ENCODE data around the gene CCDC183. TPM values are rescaled to one million over a fixed set of nuclear protein-coding genes. Genes with fewer than 3 reads are reported as not detected.

CCDC183 gene
- total and polyA plus RNA-seq, 3 experiments from 2014 or later: 0.26 to 0.73 TPM; not detected in 1

DNA sequence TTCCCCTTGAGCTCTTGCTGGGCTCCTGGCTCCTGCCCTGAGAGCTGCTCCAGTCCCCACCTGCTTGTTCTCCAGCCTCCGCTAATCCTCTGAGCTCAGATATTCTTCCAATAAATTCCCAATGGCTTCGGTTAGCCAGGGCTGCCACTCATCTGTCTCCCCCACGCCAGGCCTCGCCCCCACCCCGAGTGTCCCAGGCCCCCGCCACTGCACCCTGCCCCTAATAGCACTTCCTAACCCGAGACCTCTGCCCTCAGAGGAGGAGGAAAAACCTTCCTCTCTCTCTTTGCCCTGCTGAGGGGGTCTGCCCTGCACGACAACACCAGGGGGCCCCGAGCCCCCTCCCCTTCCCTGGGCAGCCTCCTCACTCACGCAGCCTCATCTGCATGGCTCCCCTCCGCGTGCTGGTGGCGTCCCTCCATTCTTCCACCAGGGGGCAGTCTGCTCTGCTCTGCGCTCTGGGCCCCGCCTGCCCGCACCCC lies 26.4 kb upstream of the CCDC183 start:
- Histone ChIP-seq H3K27me3 (ENCODE audit: insufficient read depth, low read length, poor library complexity, severe bottlenecking) (no peaks in the 10 kb centered on the region), H3K9me3 (ENCODE audit: low read length) (peaks cover 5% of the 10 kb centered on the region), H3K4me3 (ENCODE audit: low read length) (no peak overlapping the region), H3K27ac (ENCODE audit: low read depth, low read length) (no peak overlapping the region), H3K36me3 (ENCODE audit: insufficient read depth, low read length) (no peaks in the 10 kb centered on the region), H3K4me1 (ENCODE audit: insufficient read depth, low read length) (no peaks in the 10 kb centered on the region)
- Mint-ChIP-seq H3K4me1 (peaks cover 5 to 14% (median 13%) of the 10 kb centered on the region in 3 donors), H3K27ac (no peak overlapping the region), H3K4me3 (no peak overlapping the region), H3K36me3 (peaks cover 0 to 5% (median 0%) of the 10 kb centered on the region in 3 donors), H3K27me3 (peaks cover 9 to 13% of the 10 kb centered on the region in 2 donors), H3K9me3 (peaks cover 0 to 10% (median 6%) of the 10 kb centered on the region in 5 donors)
- POLR2A ChIA-PET: no interaction called here
- CTCF ChIA-PET: interaction anchor here (4.5 kb wide), 1 partner anchor 8 kb away, joined by 13 read pairs; no protein-coding TSS in a partner anchor
- peak in 4 of 5 donors; percentile 21 to 27 (median 24) for DNase-seq

DNA sequence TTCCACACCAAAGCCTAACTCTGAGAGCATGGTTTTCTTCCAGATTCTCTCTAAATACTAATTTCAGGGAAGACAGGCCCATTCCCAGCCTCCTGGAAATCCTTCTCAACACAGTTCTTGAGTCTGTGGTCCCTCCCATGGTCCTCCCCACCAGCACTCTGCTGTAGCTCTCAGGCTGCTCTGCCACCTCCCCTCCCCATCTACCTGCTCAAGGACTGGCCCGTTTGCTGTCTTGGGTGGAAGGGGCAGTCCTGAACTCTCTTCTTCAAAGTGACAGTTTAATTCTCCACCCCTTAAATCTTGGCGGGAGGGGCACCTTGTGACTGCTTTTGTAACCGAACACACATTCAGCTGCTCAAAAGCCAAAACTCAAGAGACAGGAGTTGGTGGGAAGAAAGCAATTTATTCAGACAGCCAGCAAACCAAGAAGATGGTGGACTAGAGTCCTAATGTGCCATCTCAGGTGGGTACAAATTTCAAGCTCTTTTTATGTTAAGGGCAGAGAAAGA lies 24.2 kb upstream of the CCDC183 start:
- no peaks in the 10 kb centered on the region for H3K36me3 ChIP-seq (ENCODE audit: insufficient read depth, low read length)
- H3K9me3 ChIP-seq (ENCODE audit: low read length): peaks cover 5% of the 10 kb centered on the region
- peaks cover 0 to 5% (median 0%) of the 10 kb centered on the region in 3 donors for H3K36me3 Mint-ChIP-seq
- no peak overlapping the region for H3K4me3 Mint-ChIP-seq
- no peaks in the 10 kb centered on the region for H3K4me1 ChIP-seq (ENCODE audit: insufficient read depth, low read length)
- peaks cover 14 to 15% of the 10 kb centered on the region in 2 donors for H3K27me3 Mint-ChIP-seq
- no peak overlapping the region for H3K27ac Mint-ChIP-seq
- H3K9me3 Mint-ChIP-seq: peaks cover 0 to 10% (median 6%) of the 10 kb centered on the region in 5 donors
- ChIA-PET CTCF (interaction anchor here (1.4 kb wide), 1 partner anchor 15 kb away, joined by 5 read pairs; no protein-coding TSS in a partner anchor), POLR2A (no interaction called here)
- no peak for DNase-seq
- no peak overlapping the region for H3K27ac ChIP-seq (ENCODE audit: low read depth, low read length)
- H3K4me1 Mint-ChIP-seq: peaks cover 0 to 5% (median 2%) of the 10 kb centered on the region in 3 donors
- no peak overlapping the region for H3K4me3 ChIP-seq (ENCODE audit: low read length)
- H3K27me3 ChIP-seq (ENCODE audit: insufficient read depth, low read length, poor library complexity, severe bottlenecking): no peaks in the 10 kb centered on the region

DNA sequence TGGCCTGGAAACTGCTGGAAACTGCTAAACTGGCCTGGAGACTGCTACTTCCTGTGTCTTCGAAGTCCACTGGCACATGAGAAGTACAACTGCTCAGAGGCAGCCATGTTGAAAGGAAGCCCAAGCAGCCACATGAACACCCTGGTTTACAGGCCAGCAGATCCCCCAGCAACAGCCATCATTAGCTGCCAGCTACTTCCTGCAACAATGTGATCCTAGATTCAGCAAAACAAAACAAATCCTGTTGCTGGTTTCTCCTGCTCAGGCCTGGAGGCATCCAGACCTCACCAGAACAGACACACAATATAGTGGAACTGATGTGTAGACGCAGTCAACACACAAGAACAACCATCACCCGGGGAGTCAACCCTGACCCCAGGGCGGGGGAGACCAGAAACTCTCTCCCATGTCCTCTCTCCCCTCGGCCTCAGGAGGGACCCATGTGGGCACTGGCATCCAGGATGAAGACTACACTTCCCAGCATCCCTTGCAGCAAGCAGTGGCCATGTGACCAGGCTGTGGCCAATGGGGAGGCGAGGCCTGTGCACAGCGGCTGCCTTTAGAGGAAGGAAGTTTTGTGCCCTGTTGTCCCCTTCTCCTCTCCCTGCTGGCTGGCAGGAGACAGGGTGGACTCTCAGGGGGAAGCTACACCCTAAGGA lies 22.6 kb upstream of the CCDC183 start:
- peaks cover 0 to 10% (median 6%) of the 10 kb centered on the region in 5 donors for H3K9me3 Mint-ChIP-seq
- H3K4me3 Mint-ChIP-seq: no peak overlapping the region

DNA sequence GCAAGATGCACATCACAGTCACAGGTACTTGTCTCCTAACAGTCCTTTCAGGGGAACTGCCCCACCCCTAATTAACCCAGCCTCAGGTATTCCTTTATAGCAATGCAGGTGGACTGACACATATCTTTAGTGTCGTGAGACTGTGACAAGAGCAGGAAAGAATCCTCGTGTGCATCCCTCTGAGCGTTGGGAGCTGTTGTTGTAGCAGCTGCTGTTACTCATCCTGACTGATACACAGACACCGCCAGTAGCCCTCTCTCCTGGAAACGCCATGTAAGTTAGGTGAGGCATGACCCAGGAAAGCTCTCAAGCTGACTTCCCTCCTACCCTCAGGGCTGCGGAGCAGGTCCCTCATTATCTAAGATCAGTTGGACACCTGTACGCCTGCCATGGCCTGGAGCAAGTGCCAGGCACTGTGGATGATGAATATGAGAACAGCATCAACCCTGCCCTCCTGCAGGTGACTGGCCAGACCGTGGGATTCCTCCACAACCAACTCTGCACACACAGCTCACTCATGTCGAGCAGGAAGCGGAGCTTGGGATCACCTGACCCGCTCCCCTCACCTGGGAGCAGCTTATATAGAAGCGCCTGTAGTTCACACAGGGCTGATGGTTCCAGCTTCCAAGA lies 21.6 kb upstream of the CCDC183 start:
- Histone ChIP-seq H3K27me3 (ENCODE audit: insufficient read depth, low read length, poor library complexity, severe bottlenecking) (no peaks in the 10 kb centered on the region), H3K27ac (ENCODE audit: low read depth, low read length) (no peak overlapping the region), H3K9me3 (ENCODE audit: low read length) (peaks cover 5% of the 10 kb centered on the region), H3K4me3 (ENCODE audit: low read length) (no peak overlapping the region), H3K4me1 (ENCODE audit: insufficient read depth, low read length) (no peaks in the 10 kb centered on the region), H3K36me3 (ENCODE audit: insufficient read depth, low read length) (no peaks in the 10 kb centered on the region)
- Mint-ChIP-seq H3K4me1 (peaks cover 0 to 3% (median 0%) of the 10 kb centered on the region in 3 donors), H3K9me3 (peaks cover 0 to 10% (median 6%) of the 10 kb centered on the region in 5 donors), H3K27me3 (peaks cover 15 to 22% of the 10 kb centered on the region in 2 donors), H3K27ac (no peak overlapping the region), H3K36me3 (peaks cover 0 to 5% (median 1%) of the 10 kb centered on the region in 3 donors), H3K4me3 (no peak overlapping the region)
- ChIA-PET POLR2A (no interaction called here), CTCF (no interaction called here)
- DNase-seq: no peak

More for the DNA sequence above, 22.6 kb upstream of the CCDC183 start:
- Mint-ChIP-seq H3K4me1 (peaks cover 0 to 3% (median 0%) of the 10 kb centered on the region in 3 donors), H3K27me3 (peaks cover 11 to 15% of the 10 kb centered on the region in 2 donors), H3K27ac (no peak overlapping the region), H3K36me3 (peaks cover 0 to 5% (median 0%) of the 10 kb centered on the region in 3 donors)
- DNase-seq: no peak
- Histone ChIP-seq H3K4me3 (ENCODE audit: low read length) (no peak overlapping the region), H3K27ac (ENCODE audit: low read depth, low read length) (no peak overlapping the region), H3K36me3 (ENCODE audit: insufficient read depth, low read length) (no peaks in the 10 kb centered on the region), H3K9me3 (ENCODE audit: low read length) (peaks cover 5% of the 10 kb centered on the region), H3K27me3 (ENCODE audit: insufficient read depth, low read length, poor library complexity, severe bottlenecking) (no peaks in the 10 kb centered on the region), H3K4me1 (ENCODE audit: insufficient read depth, low read length) (no peaks in the 10 kb centered on the region)
- ChIA-PET CTCF (no interaction called here), POLR2A (no interaction called here)

DNA sequence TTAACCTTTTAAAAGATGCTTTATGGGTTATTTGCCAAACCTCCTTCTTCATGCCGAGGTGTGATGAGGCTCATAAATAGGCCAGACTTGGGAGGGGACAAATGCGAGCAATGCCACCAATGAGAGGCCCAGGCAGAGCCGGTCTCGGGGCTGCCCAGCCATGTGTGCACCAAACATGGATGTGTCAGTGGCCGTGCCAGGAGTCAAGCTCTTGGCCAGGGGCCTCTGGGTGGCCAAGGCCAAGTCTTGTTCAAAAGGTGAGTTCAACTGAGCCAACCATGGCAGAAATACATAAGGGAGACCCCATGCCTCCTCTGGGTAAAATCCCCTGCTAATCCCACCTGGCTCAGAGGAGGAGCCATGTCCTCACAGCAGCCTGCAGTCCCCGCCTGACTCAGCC lies 20.9 kb upstream of the CCDC183 start:
- no peaks in the 10 kb centered on the region for H3K4me1 ChIP-seq (ENCODE audit: insufficient read depth, low read length)
- H3K9me3 ChIP-seq (ENCODE audit: low read length): peaks cover 5% of the 10 kb centered on the region
- H3K4me3 ChIP-seq (ENCODE audit: low read length): no peak overlapping the region
- no peaks in the 10 kb centered on the region for H3K4me1 Mint-ChIP-seq
- no peak overlapping the region for H3K27ac Mint-ChIP-seq
- peaks cover 0 to 10% (median 6%) of the 10 kb centered on the region in 5 donors for H3K9me3 Mint-ChIP-seq
- H3K27me3 Mint-ChIP-seq: peaks cover 15 to 22% of the 10 kb centered on the region in 2 donors
- no peak overlapping the region for H3K4me3 Mint-ChIP-seq
- POLR2A ChIA-PET: no interaction called here
- no peaks in the 10 kb centered on the region for H3K36me3 ChIP-seq (ENCODE audit: insufficient read depth, low read length)
- peaks cover 0 to 5% (median 1%) of the 10 kb centered on the region in 3 donors for H3K36me3 Mint-ChIP-seq
- no peak for DNase-seq
- no peaks in the 10 kb centered on the region for H3K27me3 ChIP-seq (ENCODE audit: insufficient read depth, low read length, poor library complexity, severe bottlenecking)
- CTCF ChIA-PET: interaction anchor here (1.0 kb wide), 1 partner anchor 17 kb away, joined by 3 read pairs; the partner anchor contains the start of gene LCN8
- H3K27ac ChIP-seq (ENCODE audit: low read depth, low read length): no peak overlapping the region

DNA sequence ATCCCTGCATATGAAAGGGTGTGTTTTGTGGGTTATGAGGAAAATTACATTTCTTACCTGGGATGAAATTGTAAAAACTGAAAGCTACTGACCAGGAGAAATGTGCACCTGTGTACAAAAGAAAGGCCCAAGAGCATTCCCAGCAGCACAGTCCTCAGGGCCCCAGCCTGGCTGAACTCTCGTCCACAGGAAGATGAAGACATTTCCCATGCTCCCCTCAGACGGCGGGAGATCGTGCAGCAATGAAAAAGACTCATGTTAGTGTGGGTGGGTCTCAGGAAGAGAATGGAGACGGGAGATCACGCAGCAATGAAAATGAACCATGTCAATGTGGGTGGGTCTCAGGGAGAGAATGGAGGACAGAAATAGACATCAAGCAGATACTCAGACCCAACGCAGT lies 19.2 kb upstream of the CCDC183 start:
- Mint-ChIP-seq H3K9me3 (peaks cover 0 to 10% (median 6%) of the 10 kb centered on the region in 5 donors), H3K36me3 (peaks cover 0 to 5% (median 1%) of the 10 kb centered on the region in 3 donors), H3K4me3 (no peak overlapping the region), H3K27ac (no peak overlapping the region), H3K27me3 (peaks cover 15 to 22% of the 10 kb centered on the region in 2 donors), H3K4me1 (no peaks in the 10 kb centered on the region)
- Histone ChIP-seq H3K4me3 (ENCODE audit: low read length) (no peak overlapping the region), H3K9me3 (ENCODE audit: low read length) (peaks cover 5% of the 10 kb centered on the region), H3K4me1 (ENCODE audit: insufficient read depth, low read length) (no peaks in the 10 kb centered on the region), H3K27me3 (ENCODE audit: insufficient read depth, low read length, poor library complexity, severe bottlenecking) (no peaks in the 10 kb centered on the region), H3K36me3 (ENCODE audit: insufficient read depth, low read length) (no peaks in the 10 kb centered on the region), H3K27ac (ENCODE audit: low read depth, low read length) (no peak overlapping the region)
- no peak for DNase-seq
- ChIA-PET POLR2A (no interaction called here), CTCF (interaction anchor here (0.6 to 4.1 kb wide), 9 partner anchors 9 to 774 kb away, joined by 3 to 19 read pairs (median 4); partner anchors contain the start of gene NPDC1)

DNA sequence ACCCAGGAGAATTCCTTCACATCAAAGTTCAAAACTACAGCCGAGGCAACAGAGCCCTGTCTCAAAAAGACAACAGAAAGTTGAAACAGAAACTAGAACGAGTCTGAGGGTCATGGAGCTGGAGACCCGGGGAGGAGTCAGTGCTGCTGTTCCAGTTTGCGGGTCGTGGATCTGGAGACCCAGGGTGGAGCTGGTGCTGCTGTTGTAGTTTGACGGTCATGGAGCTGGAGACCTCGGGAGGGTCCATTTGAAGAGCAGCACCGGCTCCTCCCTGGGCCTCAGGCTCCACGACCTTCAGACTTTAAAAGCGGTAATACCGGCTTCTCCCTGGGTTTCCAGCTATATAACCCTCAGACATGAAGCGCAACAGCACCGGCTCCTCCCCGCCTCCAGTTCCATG lies 18.8 kb upstream of the CCDC183 start:
- Mint-ChIP-seq H3K4me3 (no peak overlapping the region), H3K36me3 (peaks cover 0 to 5% (median 1%) of the 10 kb centered on the region in 3 donors), H3K9me3 (peaks cover 0 to 10% (median 6%) of the 10 kb centered on the region in 5 donors), H3K4me1 (no peaks in the 10 kb centered on the region), H3K27me3 (peaks cover 13 to 22% of the 10 kb centered on the region in 2 donors), H3K27ac (peak overlapping the region in 1 of 8 donors; percentile 65)
- POLR2A ChIA-PET: no interaction called here
- CTCF ChIA-PET: interaction anchor here (0.6 to 4.1 kb wide), 10 partner anchors 9 to 773 kb away, joined by 3 to 19 read pairs (median 4); partner anchors contain the start of gene NPDC1
- H3K4me1 ChIP-seq (ENCODE audit: insufficient read depth, low read length): no peaks in the 10 kb centered on the region
- H3K27me3 ChIP-seq (ENCODE audit: insufficient read depth, low read length, poor library complexity, severe bottlenecking): no peaks in the 10 kb centered on the region
- DNase-seq: no peak
- no peak overlapping the region for H3K4me3 ChIP-seq (ENCODE audit: low read length)
- peaks cover 5% of the 10 kb centered on the region for H3K9me3 ChIP-seq (ENCODE audit: low read length)
- H3K27ac ChIP-seq (ENCODE audit: low read depth, low read length): no peak overlapping the region
- H3K36me3 ChIP-seq (ENCODE audit: insufficient read depth, low read length): no peaks in the 10 kb centered on the region
